Thoracic aorta (tissue), 2 donors: Measurements from ENCODE around the gene CELF2. TPM values are rescaled to one million over a fixed set of nuclear protein-coding genes. Genes with fewer than 3 reads are reported as not detected.

Experiments used
- ATAC-seq: fragments of 150-250 bp; one replicate; pipeline ENCODE4 v1.8.0; 2017; ENCODE audit warnings: low read depth; ENCODE audit not compliant: insufficient number of reproducible peaks, low FRiP score
- DNase-seq: peaks from one replicate; pipeline ENCODE4 v3.0.0-alpha.2; 2020; ENCODE audit warnings: low spot score
- H3K27ac ChIP-seq, 2 donors: fragments of 200-600 bp; sonication (generic); 1 replicate in 1 of 2; 2 replicates in 1 of 2; pipeline ENCODE4 v1.5.1; 2016; ENCODE audit warnings: mild to moderate bottlenecking in 2 of 2, moderate library complexity in 2 of 2
- H3K27me3 ChIP-seq: fragments of 200-600 bp; sonication (generic); replicated peaks from 2 replicates; pipeline ENCODE4 v1.6.0; 2016; ENCODE audit warnings: mild to moderate bottlenecking; ENCODE audit not compliant: insufficient read depth
- H3K36me3 ChIP-seq: fragments of 200-600 bp; sonication (generic); one replicate; pipeline ENCODE4 v1.5.1; 2016
- H3K4me1 ChIP-seq, 2 donors: fragments of 200-600 bp; sonication (generic); 1 replicate in 1 of 2; 2 replicates in 1 of 2; pipeline versions ENCODE4 v1.5.1 to v1.6.0; 2016; ENCODE audit warnings: low read depth in 2 of 2, mild to moderate bottlenecking in 1 of 2; ENCODE audit not compliant: control insufficient read depth in 1 of 2
- H3K4me3 ChIP-seq: fragments of 200-600 bp; sonication (generic); 2 replicates; pipeline ENCODE4 v1.5.1; 2016; ENCODE audit warnings: mild to moderate bottlenecking
- H3K9me3 ChIP-seq: fragments of 200-600 bp; sonication (generic); 2 replicates; pipeline ENCODE4 v1.5.1; 2016
- total RNA-seq, 2 donors: library from RNA; depleted of rRNA; stranded (reverse); fragments of >200 nt; gene quantifications; one replicate each; pipeline versions ENCODE4 v1.1.0 to v1.2.3, GENCODE V29; 2016
- TF ChIP-seq, protein P1 (sequence below): fragments of 200-600 bp; sonication (generic); IDR thresholded peaks from one replicate; pipeline ENCODE4 v1.5.1; 2019; ENCODE audit warnings: antibody characterized with exemption

Gene CELF2
- total RNA-seq, 2 donors from 2014 or later, result 69.0 to 73.5 TPM

DNA sequence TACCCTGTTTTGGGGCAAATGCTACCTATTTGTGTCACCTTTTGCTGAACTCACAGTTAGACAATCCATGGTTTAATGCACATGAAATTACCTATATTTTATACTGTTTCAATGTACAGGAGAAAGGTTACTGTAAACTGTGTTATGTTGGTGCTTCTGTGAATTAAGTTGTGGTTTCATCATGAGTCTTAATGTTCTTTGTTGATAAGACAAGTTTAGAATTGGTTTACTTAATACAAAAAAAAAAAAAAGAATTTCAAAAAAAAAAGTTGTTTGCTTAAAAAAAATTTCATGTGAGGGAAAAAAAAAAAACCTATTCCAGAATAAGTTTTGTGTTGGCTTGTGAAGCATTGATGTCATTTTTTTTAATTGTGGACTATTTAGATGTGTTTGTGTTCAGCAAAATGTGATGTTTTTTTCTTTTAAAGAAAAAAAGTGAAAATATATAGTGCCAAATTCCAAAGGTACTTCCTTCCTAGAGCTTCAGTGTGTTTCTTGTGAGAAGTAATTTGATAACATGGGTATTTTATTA lies 313.4 kb downstream of the CELF2 start:
- Histone ChIP-seq H3K27me3 (no peaks in the 10 kb centered on the region), H3K27ac (peak overlapping the region; percentile 40 to 52)

DNA sequence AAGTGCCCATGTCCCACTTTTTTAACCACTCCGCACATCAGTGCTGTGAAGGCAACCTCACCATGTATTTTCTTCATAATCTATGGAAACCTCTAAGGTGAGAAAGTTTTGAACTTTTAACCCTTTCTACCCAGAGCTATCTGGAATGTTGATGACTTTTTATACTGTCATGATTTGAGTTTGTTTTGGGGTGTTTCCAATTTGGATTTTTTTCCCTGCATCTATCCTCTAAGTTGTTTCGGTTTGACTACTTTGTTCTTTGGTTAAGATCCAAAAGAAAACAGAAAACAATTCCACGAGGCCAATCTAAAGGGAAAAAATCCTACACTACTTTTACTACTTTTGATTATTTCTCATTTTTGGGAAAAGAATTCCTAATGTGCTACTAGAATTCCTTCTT lies 314.1 kb downstream of the CELF2 start:
- Histone ChIP-seq H3K27me3 (no peaks in the 10 kb centered on the region), H3K4me3 (no peak overlapping the region), H3K4me1 (peaks cover 20 to 47% of the 10 kb centered on the region in 2 donors), H3K27ac (peak overlapping the region; percentile 37 to 40), H3K9me3 (no peaks in the 10 kb centered on the region), H3K36me3 (no peaks in the 10 kb centered on the region)
- DNase-seq (no peak), ATAC-seq (no peak)
- TF ChIP-seq, protein P1, sequence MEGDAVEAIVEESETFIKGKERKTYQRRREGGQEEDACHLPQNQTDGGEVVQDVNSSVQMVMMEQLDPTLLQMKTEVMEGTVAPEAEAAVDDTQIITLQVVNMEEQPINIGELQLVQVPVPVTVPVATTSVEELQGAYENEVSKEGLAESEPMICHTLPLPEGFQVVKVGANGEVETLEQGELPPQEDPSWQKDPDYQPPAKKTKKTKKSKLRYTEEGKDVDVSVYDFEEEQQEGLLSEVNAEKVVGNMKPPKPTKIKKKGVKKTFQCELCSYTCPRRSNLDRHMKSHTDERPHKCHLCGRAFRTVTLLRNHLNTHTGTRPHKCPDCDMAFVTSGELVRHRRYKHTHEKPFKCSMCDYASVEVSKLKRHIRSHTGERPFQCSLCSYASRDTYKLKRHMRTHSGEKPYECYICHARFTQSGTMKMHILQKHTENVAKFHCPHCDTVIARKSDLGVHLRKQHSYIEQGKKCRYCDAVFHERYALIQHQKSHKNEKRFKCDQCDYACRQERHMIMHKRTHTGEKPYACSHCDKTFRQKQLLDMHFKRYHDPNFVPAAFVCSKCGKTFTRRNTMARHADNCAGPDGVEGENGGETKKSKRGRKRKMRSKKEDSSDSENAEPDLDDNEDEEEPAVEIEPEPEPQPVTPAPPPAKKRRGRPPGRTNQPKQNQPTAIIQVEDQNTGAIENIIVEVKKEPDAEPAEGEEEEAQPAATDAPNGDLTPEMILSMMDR, result no peak

More for the DNA sequence above, 313.4 kb downstream of the CELF2 start:
- no peak overlapping the region for H3K4me3 ChIP-seq
- no peaks in the 10 kb centered on the region for H3K36me3 ChIP-seq
- H3K4me1 ChIP-seq, result peaks cover 20 to 47% of the 10 kb centered on the region in 2 donors
- no peak for ATAC-seq
- no peaks in the 10 kb centered on the region for H3K9me3 ChIP-seq
- TF ChIP-seq, protein P1, result no peak
- DNase-seq, result no peak

DNA sequence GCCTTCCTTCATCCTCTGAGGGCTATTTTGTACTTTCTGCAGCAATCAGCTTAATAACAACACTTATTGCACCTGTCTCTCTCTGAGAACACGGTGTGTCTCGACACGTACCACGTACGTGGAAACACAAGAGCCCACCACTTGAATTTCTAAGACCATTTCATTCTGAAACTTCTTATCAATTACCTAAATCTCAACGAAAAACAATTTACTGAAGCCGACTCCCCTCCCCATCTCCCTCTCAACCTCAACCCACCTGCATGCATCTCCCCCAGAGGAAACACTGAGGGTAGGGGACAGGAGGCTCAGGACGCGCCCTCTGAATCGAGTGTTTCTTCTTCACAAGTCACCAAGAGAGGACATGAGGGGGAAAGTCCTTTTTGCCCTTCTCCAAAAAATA lies 315.2 kb downstream of the CELF2 start:
- no peaks in the 10 kb centered on the region for H3K36me3 ChIP-seq
- H3K9me3 ChIP-seq, result no peaks in the 10 kb centered on the region
- H3K27ac ChIP-seq, result no peak overlapping the region
- H3K27me3 ChIP-seq, result no peaks in the 10 kb centered on the region
- TF ChIP-seq, protein P1, result no peak
- DNase-seq (no peak), ATAC-seq (no peak)
- H3K4me1 ChIP-seq, result peaks cover 20 to 43% of the 10 kb centered on the region in 2 donors
- H3K4me3 ChIP-seq, result no peak overlapping the region

DNA sequence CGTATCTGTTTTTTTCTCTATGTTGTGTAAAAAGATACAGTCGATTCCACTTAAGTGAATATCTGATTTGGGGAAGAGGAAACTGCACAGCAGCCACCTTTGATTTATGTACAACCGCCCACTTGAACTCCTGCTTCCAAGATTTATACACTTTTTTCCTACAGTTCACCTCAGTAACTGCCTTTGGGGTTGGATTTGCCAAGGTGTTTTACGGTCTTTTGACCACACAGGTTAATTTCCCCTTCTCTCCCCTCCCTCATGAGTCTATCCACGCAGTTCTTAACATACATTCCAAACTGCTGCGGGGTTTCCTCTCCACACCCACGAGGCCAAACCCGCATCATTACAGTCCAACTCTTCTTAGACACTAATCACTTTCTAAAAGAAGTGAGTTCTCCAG lies 316.8 kb downstream of the CELF2 start:
- no peak overlapping the region for H3K27ac ChIP-seq
- no peaks in the 10 kb centered on the region for H3K36me3 ChIP-seq
- no peaks in the 10 kb centered on the region for H3K9me3 ChIP-seq
- H3K4me3 ChIP-seq, result no peak overlapping the region
- DNase-seq, result no peak
- no peak for ATAC-seq
- H3K4me1 ChIP-seq, result peaks cover 13 to 27% of the 10 kb centered on the region in 2 donors
- TF ChIP-seq, protein P1, result no peak
- H3K27me3 ChIP-seq, result no peaks in the 10 kb centered on the region

DNA sequence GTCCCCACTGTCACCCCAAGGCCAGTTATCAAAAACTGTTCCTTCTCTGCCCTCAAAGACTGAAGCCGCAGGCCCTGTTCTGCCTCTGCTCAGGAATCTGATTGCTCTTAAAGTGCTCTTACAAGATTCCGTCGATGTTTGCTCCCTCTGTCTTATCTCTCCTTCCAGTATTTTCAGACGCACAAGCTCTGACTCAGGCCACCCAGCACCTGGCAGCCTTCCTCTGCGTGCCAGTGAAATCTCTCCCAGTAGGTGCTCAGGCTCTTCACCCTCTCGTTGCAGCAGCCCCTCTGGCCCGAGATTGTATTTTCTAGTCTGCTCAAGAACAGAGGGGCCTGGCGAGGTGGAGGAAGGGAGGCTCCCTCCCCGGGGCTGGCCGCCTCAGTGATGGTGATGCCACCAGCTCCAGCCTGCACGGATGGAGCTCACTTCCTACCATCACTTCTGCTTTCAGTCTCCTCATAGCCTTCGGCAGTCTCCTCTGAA lies 317.5 kb downstream of the CELF2 start:
- Histone ChIP-seq H3K27me3 (no peaks in the 10 kb centered on the region), H3K4me3 (no peak overlapping the region), H3K9me3 (no peaks in the 10 kb centered on the region), H3K4me1 (peaks cover 9 to 20% of the 10 kb centered on the region in 2 donors), H3K36me3 (no peaks in the 10 kb centered on the region), H3K27ac (no peak overlapping the region)
- DNase-seq (no peak), ATAC-seq (no peak)
- TF ChIP-seq, protein P1, result no peak
